ENCODE data around the gene MESP1. TPM values are rescaled to one million over a fixed set of nuclear protein-coding genes. Genes with fewer than 3 reads are reported as not detected.
A peak's percentile ranks its signal among the peaks of the same experiment; 100 is the strongest.

MESP1 gene
- total and polyA plus RNA-seq, 2 experiments from 2014 or later, result 0.50 to 2.7 TPM

GRCh38 chr15:89778861-89779260, 27.8 kb upstream of the MESP1 start:
- Histone ChIP-seq H2AFZ (no peak overlapping the region), H3K4me2 (no peak overlapping the region), H3K36me3 (replicated peaks; ENCODE audit: insufficient read depth, low read depth) (no peaks in the 10 kb centered on the region), H3K9me3 (ENCODE audit: low read depth) (no peaks in the 10 kb centered on the region), H3K9me2 (replicated peaks; ENCODE audit: insufficient read depth) (no peaks in the 10 kb centered on the region), H3K27me3 (no peaks in the 10 kb centered on the region), H3K79me2 (no peaks in the 10 kb centered on the region), H3K4me1 (ENCODE audit: insufficient read depth) (peaks cover 26% of the 10 kb centered on the region), H3K4me3 (no peak overlapping the region), H4K20me1 (ENCODE audit: insufficient read depth, poor library complexity, severe bottlenecking) (no peaks in the 10 kb centered on the region), H3K27ac (no peak overlapping the region)
- WGBS (ENCODE audit: low lambda C conversion rate, missing lambda C conversion rate), result 94% methylated on average over 4 of the region's 4 CpGs
- no peak for TF ChIP-seq EZH2phosphoT487 (IDR thresholded peaks at IDR 0.05; ENCODE audit: low read depth, severe bottlenecking, unreplicated experiment)
- TF ChIP-seq EZH2 (IDR thresholded peaks at IDR 0.05; ENCODE audit: borderline replicate concordance), result no peak
- TF ChIP-seq CTCF (IDR thresholded peaks at IDR 0.05; ENCODE audit: poor library complexity), result no peak
- no peak for DNase-seq (ENCODE audit: low spot score)

GRCh38 chr15:89777782-89778380, 26.8 kb upstream of the MESP1 start:
- Histone ChIP-seq H4K20me1 (ENCODE audit: insufficient read depth, poor library complexity, severe bottlenecking) (no peaks in the 10 kb centered on the region), H2AFZ (no peak overlapping the region), H3K27me3 (no peaks in the 10 kb centered on the region), H3K27ac (no peak overlapping the region), H3K79me2 (no peaks in the 10 kb centered on the region), H3K4me3 (no peak overlapping the region), H3K9me2 (replicated peaks; ENCODE audit: insufficient read depth) (no peaks in the 10 kb centered on the region), H3K9me3 (ENCODE audit: low read depth) (no peaks in the 10 kb centered on the region), H3K4me2 (no peak overlapping the region), H3K36me3 (replicated peaks; ENCODE audit: insufficient read depth, low read depth) (no peaks in the 10 kb centered on the region), H3K4me1 (ENCODE audit: insufficient read depth) (peaks cover 21% of the 10 kb centered on the region)
- 92% methylated on average over 10 of the region's 10 CpGs for WGBS (ENCODE audit: low lambda C conversion rate, missing lambda C conversion rate)
- no peak for DNase-seq (ENCODE audit: low spot score)
- TF ChIP-seq CTCF (IDR thresholded peaks at IDR 0.05; ENCODE audit: poor library complexity), result no peak
- TF ChIP-seq EZH2 (IDR thresholded peaks at IDR 0.05; ENCODE audit: borderline replicate concordance), result no peak
- TF ChIP-seq EZH2phosphoT487 (IDR thresholded peaks at IDR 0.05; ENCODE audit: low read depth, severe bottlenecking, unreplicated experiment), result no peak

- Histone ChIP-seq H3K27ac (no peak overlapping the region), H3K9me2 (replicated peaks; ENCODE audit: insufficient read depth) (no peaks in the 10 kb centered on the region), H3K27me3 (no peaks in the 10 kb centered on the region), H3K9me3 (ENCODE audit: low read depth) (no peaks in the 10 kb centered on the region), H3K79me2 (no peaks in the 10 kb centered on the region), H3K4me2 (peak overlapping the region; percentile 89), H3K36me3 (replicated peaks; ENCODE audit: insufficient read depth, low read depth) (no peaks in the 10 kb centered on the region), H4K20me1 (ENCODE audit: insufficient read depth, poor library complexity, severe bottlenecking) (no peaks in the 10 kb centered on the region), H3K4me3 (no peak overlapping the region), H2AFZ (no peak overlapping the region), H3K4me1 (ENCODE audit: insufficient read depth) (peaks cover 17% of the 10 kb centered on the region)
- 82% methylated on average over 25 of the region's 25 CpGs for WGBS (ENCODE audit: low lambda C conversion rate, missing lambda C conversion rate)
- no peak for DNase-seq (ENCODE audit: low spot score)
- no peak for TF ChIP-seq EZH2 (IDR thresholded peaks at IDR 0.05; ENCODE audit: borderline replicate concordance)
- TF ChIP-seq CTCF (IDR thresholded peaks at IDR 0.05; ENCODE audit: poor library complexity), result no peak
- TF ChIP-seq EZH2phosphoT487 (IDR thresholded peaks at IDR 0.05; ENCODE audit: low read depth, severe bottlenecking, unreplicated experiment), result no peak
Observed at GRCh38 chr15:89777073-89777751, 26.2 kb upstream of the MESP1 start.
